H1 (cell line): ENCODE data around the gene GSDME. TPM values are rescaled to one million over a fixed set of nuclear protein-coding genes. Genes with fewer than 3 reads are reported as not detected.

ENCODE experiments used
- ASH2L ChIP-seq: fragments of 200-600, 300-600 bp; sonication (generic); IDR thresholded peaks from one replicate; pipeline ENCODE4 v1.7.1; 2017; ENCODE audit warnings: low read length
- CBX8 ChIP-seq: fragments of 300-800, 300-1000 bp; sonication (generic); IDR thresholded peaks from 2 replicates; pipeline ENCODE4 v1.7.1; 2016; ENCODE audit warnings: low read depth, low read length, borderline replicate concordance
- CHD7 ChIP-seq: fragments of 300-600 bp; sonication (generic); IDR thresholded peaks from 2 replicates; pipeline ENCODE4 v1.7.1; 2012; ENCODE audit warnings: low read length, moderate library complexity, mild to moderate bottlenecking, inconsistent platforms; ENCODE audit not compliant: insufficient replicate concordance
- E2F6 ChIP-seq: IDR thresholded peaks from 2 replicates; pipeline ENCODE4 v1.6.1; 2012; ENCODE audit warnings: inconsistent platforms
- KDM4A ChIP-seq: IDR thresholded peaks from one replicate; pipeline ENCODE4 v1.7.1; 2012; ENCODE audit warnings: low read depth, mild to moderate bottlenecking, moderate library complexity, low read length, inconsistent platforms; ENCODE audit not compliant: severe bottlenecking
- MAFK ChIP-seq: IDR thresholded peaks from 2 replicates; pipeline ENCODE4 v1.6.1; 2012; ENCODE audit warnings: low read depth, mild to moderate bottlenecking, improper control_type of control experiment, low read length
- RBBP5 ChIP-seq: IDR thresholded peaks from 2 replicates; pipeline ENCODE4 v1.7.1; 2012; ENCODE audit warnings: low read depth, mild to moderate bottlenecking, inconsistent platforms, low read length, moderate library complexity, borderline replicate concordance
- SAP30 ChIP-seq: fragments of 300-600 bp; sonication (generic); IDR thresholded peaks from 2 replicates; pipeline ENCODE4 v1.7.1; 2012; ENCODE audit warnings: low read length, moderate library complexity, mild to moderate bottlenecking, inconsistent platforms; ENCODE audit not compliant: insufficient read depth, insufficient replicate concordance
- SIN3A ChIP-seq, 2 experiments: IDR thresholded peaks in 1 of 2; conservative IDR thresholded peaks in 1 of 2; 2 replicates each; pipeline ENCODE4 v1.6.1; 2011 to 2012; ENCODE audit warnings: low read length in 2 of 2, improper control_type of control experiment in 1 of 2, low read depth in 1 of 2, mild to moderate bottlenecking in 1 of 2
- TAF1 ChIP-seq: IDR thresholded peaks from 2 replicates; pipeline ENCODE4 v1.6.1; 2011; ENCODE audit warnings: mild to moderate bottlenecking, low read depth, low read length
- polyA plus RNA-seq, 7 experiments: library from polyadenylated mRNA; depleted of rRNA in 3 of 7; stranded (reverse) in 5 of 7; unstranded in 2 of 7; fragments of >200 nt in 5 of 7; fragments of 200-250 nt in 2 of 7; gene quantifications; 1 replicate in 5 of 7; 2 replicates in 1 of 7; 4 replicates in 1 of 7; pipeline versions ENCODE4 v1.2.1 to v1.2.3, GENCODE V29; 2011 to 2013; ENCODE audit warnings: missing spikeins in 2 of 7, mixed read lengths in 2 of 7
- total RNA-seq: library from RNA; stranded (reverse); fragmentation: NEBNext Ultra II Directional; extraction: Animal tissue kit (Norgen Biotek cat#: 25700); gene quantifications from 2 replicates; pipeline ENCODE4 v1.2.1, GENCODE V29; 2021

The GSDME gene
- total and polyA plus RNA-seq, 2 of the 8 experiments (the other 6 are each of a cell fraction or from before 2014, with no cell fraction given) = 5.4 to 7.6 TPM

- no peak for TF ChIP-seq CHD7
- no peak for TF ChIP-seq KDM4A
- no peak for TF ChIP-seq MAFK
- no peak for TF ChIP-seq RBBP5
- TF ChIP-seq E2F6 = no peak
- TF ChIP-seq TAF1 = no peak
- TF ChIP-seq SAP30 = no peak
- TF ChIP-seq SIN3A (conservative IDR thresholded peaks at IDR 0.05 in 1 of 2, IDR thresholded peaks at IDR 0.05 in 1 of 2; ENCODE audit: low read depth in 1 of 2, low read length in 2 of 2) = no peak
- TF ChIP-seq ASH2L = no peak
- TF ChIP-seq CBX8 = no peak
Measured at GRCh38 chr7:24799506-24799905, 42.2 kb upstream of the GSDME start (continued).
